Measurements from ENCODE around the gene IKBKG. TPM values are rescaled to one million over a fixed set of nuclear protein-coding genes. Genes with fewer than 3 reads are reported as not detected.
A peak's percentile ranks its signal among the peaks of the same experiment; 100 is the strongest.

IKBKG gene
- total and polyA plus RNA-seq, 2 of the 13 experiments (the other 11 are each of a cell fraction or from before 2014, with no cell fraction given), result 30.6 to 44.3 TPM

- TF ChIP-seq, protein P1, sequence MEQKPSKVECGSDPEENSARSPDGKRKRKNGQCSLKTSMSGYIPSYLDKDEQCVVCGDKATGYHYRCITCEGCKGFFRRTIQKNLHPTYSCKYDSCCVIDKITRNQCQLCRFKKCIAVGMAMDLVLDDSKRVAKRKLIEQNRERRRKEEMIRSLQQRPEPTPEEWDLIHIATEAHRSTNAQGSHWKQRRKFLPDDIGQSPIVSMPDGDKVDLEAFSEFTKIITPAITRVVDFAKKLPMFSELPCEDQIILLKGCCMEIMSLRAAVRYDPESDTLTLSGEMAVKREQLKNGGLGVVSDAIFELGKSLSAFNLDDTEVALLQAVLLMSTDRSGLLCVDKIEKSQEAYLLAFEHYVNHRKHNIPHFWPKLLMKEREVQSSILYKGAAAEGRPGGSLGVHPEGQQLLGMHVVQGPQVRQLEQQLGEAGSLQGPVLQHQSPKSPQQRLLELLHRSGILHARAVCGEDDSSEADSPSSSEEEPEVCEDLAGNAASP (CRISPR knock-in tag; IDR thresholded peaks at IDR 0.05; ENCODE audit: borderline replicate concordance), result no peak
- TF ChIP-seq ZMYM2 (CRISPR knock-in tag; IDR thresholded peaks at IDR 0.05) (no peak), MAZ (IDR thresholded peaks at IDR 0.05; ENCODE audit: borderline replicate concordance, low read depth, low read length) (no peak), MAZ (CRISPR knock-in tag; IDR thresholded peaks at IDR 0.05; ENCODE audit: low read depth) (0 out of 2 replicates have a peak, but pooled peaks have one; percentile 15), NR2F1 (CRISPR knock-in tag; IDR thresholded peaks at IDR 0.05) (no peak), NFYC (CRISPR knock-in tag; IDR thresholded peaks at IDR 0.05) (peak; percentile 50; the same call in 1 of the 2 replicates), ZFY (CRISPR knock-in tag; IDR thresholded peaks at IDR 0.05) (peak; percentile 76), DNMT3B (CRISPR knock-in tag; conservative IDR thresholded peaks at IDR 0.05) (no peak), ZMAT3 (CRISPR knock-in tag; conservative IDR thresholded peaks at IDR 0.05) (no peak; the same call in 1 of the 2 replicates), ZUFSP (CRISPR knock-in tag; IDR thresholded peaks at IDR 0.05; ENCODE audit: borderline replicate concordance) (no peak), ZNF580 (CRISPR knock-in tag; IDR thresholded peaks at IDR 0.05; ENCODE audit: borderline replicate concordance, low read depth) (0 out of 2 replicates have a peak, but pooled peaks have one; percentile 44), MEF2D (CRISPR knock-in tag; IDR thresholded peaks at IDR 0.05) (no peak; the same call in 1 of the 2 replicates), ZNF503 (CRISPR knock-in tag; IDR thresholded peaks at IDR 0.05) (no peak), CEBPG (CRISPR knock-in tag; IDR thresholded peaks at IDR 0.05) (no peak), FOXO1 (CRISPR knock-in tag; IDR thresholded peaks at IDR 0.05) (no peak), KLF16 (CRISPR knock-in tag; IDR thresholded peaks at IDR 0.05) (peak in 1 of 2 experiments; percentile 39; a peak in 1 of 4 replicates), ZNF780A (CRISPR knock-in tag; IDR thresholded peaks at IDR 0.05) (0 out of 2 replicates have a peak, but pooled peaks have one; percentile 11)
- TF ChIP-seq, protein P2, sequence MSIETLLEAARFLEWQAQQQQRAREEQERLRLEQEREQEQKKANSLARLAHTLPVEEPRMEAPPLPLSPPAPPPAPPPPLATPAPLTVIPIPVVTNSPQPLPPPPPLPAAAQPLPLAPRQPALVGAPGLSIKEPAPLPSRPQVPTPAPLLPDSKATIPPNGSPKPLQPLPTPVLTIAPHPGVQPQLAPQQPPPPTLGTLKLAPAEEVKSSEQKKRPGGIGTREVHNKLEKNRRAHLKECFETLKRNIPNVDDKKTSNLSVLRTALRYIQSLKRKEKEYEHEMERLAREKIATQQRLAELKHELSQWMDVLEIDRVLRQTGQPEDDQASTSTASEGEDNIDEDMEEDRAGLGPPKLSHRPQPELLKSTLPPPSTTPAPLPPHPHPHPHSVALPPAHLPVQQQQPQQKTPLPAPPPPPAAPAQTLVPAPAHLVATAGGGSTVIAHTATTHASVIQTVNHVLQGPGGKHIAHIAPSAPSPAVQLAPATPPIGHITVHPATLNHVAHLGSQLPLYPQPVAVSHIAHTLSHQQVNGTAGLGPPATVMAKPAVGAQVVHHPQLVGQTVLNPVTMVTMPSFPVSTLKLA (IDR thresholded peaks at IDR 0.05), result no peak
- TF ChIP-seq, protein P3, sequence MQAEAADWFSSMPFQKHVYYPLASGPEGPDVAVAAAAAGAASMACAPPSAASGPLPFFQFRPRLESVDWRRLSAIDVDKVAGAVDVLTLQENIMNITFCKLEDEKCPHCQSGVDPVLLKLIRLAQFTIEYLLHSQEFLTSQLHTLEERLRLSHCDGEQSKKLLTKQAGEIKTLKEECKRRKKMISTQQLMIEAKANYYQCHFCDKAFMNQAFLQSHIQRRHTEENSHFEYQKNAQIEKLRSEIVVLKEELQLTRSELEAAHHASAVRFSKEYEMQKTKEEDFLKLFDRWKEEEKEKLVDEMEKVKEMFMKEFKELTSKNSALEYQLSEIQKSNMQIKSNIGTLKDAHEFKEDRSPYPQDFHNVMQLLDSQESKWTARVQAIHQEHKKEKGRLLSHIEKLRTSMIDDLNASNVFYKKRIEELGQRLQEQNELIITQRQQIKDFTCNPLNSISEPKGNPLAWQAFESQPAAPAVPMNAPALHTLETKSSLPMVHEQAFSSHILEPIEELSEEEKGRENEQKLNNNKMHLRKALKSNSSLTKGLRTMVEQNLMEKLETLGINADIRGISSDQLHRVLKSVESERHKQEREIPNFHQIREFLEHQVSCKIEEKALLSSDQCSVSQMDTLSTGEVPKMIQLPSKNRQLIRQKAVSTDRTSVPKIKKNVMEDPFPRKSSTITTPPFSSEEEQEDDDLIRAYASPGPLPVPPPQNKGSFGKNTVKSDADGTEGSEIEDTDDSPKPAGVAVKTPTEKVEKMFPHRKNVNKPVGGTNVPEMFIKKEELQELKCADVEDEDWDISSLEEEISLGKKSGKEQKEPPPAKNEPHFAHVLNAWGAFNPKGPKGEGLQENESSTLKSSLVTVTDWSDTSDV (CRISPR knock-in tag; IDR thresholded peaks at IDR 0.05), result no peak
Observed at GRCh38 chrX:154547245-154548027, at the start of gene IKBKG (continued).
